GM23248 (cell line): Measurements from ENCODE around the gene AAMP.

Experiments
- EZH2 ChIP-seq: fragments of 200-600 bp; sonication (generic); IDR thresholded peaks from 2 replicates; pipeline ENCODE4 v1.6.1; 2018; ENCODE audit warnings: antibody characterized with exemption, mild to moderate bottlenecking; ENCODE audit not compliant: insufficient read depth, poor library complexity, severe bottlenecking
- EZH2phosphoT487 ChIP-seq: fragments of 200-600 bp; sonication (generic); IDR thresholded peaks from 2 replicates; pipeline ENCODE4 v1.6.1; 2018; ENCODE audit warnings: antibody characterized with exemption, moderate library complexity, mild to moderate bottlenecking, low read depth; ENCODE audit not compliant: insufficient read depth

DNA sequence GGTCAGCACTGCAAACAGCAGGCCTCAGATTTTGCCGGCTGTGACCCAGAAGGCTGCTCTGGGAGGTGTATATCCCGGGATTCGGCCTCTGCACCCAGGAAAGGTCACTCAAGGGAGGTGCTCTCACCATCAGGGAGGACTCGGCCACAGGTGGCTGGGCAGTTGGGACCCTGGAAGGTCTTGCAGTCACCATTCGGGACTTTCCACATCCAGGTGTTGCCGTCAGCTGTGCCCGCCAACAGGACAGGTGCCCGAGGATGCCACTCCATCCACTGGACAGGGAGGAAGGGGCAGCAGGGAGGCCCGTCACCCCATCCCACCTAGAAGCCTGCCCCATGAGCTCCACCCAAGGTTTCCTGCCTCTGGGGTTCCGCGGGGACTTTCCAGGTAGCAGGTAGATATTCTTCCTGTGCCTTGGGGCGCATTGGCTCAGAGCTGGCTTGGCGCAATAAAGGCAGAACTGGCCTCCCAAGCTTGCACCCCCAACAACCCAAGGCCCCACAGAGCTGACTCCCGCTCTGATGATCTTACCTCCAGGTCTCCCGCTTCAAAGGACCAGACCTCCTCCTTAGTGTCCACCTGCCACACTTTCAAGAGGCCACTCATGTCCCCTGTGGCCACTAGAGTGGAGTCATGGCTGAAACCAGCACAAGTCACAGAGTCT is 3.5 kb downstream of the AAMP start:
- TF ChIP-seq EZH2 (no peak), EZH2phosphoT487 (no peak)
